GM13976 (cell line): ENCODE measurements around the gene UNC5A.

Experiments
- DNase-seq: peaks from one replicate; pipeline ENCODE4 v3.0.0; 2012; ENCODE audit warnings: low spot score
- in situ Hi-C: fragments of 300-500 bp; cut with MboI; formaldehyde crosslinking; loops from one replicate; pipeline ENCODE4 v1.12.0; 2022; ENCODE audit warnings: low sequenced_read_pairs, mixed read lengths, inconsistent platforms; ENCODE audit not compliant: unreplicated experiment
- TF ChIP-seq, protein P1 (sequence below): IDR thresholded peaks from 2 replicates; pipeline ENCODE4 v1.5.1; 2012; ENCODE audit warnings: borderline replicate concordance, mild to moderate bottlenecking; ENCODE audit not compliant: insufficient read depth; ENCODE audit errors: extremely low read depth, missing control alignments, control extremely low read depth

The UNC5A gene

DNA sequence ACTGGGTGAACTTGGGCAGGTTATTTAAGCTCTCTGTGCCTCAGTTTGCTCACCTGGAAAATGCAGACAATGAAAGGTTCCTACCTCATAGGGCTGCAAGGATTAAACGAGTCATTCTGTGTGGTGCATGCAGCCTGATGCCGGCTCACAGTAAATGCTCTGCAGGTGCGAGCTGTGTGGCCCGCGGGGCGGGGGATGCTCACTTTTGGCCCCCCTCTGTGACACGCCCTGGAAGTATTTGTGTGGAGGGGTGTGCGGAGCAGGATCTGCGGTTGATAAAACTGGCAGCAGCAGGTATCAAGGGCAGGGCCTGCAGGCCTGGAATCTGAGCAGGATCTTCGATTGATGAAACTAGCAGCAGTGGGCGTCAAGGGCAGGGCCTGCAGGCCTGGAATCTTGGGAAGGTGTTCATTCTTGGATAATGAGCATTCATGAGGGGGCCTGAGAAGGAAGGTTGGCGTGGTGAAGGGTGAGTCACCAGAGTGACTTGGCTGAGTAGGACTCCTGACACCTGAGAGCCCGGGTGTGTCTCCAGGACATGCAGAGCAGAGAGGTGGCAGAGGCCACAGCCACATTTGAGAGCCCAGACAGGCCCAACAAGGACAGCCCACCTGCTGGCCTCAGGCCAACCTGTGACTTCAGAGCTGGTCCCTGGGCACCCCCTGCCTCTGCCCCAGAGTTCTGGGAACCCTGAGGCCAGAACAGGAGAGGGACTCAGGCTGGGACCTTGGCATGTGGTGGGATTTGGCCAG lies 11.9 kb downstream of the UNC5A start:
- DNase-seq: no peak
- TF ChIP-seq, protein P1, sequence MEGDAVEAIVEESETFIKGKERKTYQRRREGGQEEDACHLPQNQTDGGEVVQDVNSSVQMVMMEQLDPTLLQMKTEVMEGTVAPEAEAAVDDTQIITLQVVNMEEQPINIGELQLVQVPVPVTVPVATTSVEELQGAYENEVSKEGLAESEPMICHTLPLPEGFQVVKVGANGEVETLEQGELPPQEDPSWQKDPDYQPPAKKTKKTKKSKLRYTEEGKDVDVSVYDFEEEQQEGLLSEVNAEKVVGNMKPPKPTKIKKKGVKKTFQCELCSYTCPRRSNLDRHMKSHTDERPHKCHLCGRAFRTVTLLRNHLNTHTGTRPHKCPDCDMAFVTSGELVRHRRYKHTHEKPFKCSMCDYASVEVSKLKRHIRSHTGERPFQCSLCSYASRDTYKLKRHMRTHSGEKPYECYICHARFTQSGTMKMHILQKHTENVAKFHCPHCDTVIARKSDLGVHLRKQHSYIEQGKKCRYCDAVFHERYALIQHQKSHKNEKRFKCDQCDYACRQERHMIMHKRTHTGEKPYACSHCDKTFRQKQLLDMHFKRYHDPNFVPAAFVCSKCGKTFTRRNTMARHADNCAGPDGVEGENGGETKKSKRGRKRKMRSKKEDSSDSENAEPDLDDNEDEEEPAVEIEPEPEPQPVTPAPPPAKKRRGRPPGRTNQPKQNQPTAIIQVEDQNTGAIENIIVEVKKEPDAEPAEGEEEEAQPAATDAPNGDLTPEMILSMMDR: no peak
- in situ Hi-C loops: no loop called here

DNA sequence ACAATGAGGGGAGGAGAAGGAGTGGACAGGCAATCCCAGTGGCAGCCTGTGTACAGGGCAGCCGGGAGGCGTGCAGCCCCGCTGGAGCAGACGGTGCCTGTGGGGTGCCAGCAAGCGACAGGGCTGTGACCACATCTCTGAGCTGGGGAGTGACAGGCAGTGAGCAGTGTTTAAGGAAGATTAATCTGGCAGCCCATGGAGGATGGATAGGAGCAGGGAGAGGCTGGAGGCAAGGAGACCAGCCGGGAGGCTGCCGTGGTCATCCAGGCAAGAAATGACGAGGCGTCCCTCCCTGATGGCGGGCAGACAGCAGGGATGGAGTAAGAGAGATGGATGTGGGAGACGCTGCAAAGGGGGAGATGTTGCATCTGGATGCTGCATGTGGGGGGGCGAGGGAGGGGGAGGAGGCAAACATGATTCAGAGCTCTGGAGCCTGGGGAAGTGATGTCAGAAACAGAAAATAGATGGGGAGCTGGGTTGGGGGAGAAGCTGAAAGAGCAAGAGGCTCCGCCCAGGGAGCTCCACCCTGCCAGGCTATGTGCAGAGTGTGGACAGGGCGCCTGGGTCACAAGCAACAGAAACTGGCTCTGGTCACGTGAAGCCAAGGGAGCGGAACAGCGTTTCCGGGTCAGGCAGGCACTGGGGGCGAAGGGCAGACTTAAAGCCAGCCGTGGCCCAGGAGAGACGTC lies 12.6 kb downstream of the UNC5A start:
- TF ChIP-seq, protein P1: no peak
- in situ Hi-C loops: no loop called here
- no peak for DNase-seq

DNA sequence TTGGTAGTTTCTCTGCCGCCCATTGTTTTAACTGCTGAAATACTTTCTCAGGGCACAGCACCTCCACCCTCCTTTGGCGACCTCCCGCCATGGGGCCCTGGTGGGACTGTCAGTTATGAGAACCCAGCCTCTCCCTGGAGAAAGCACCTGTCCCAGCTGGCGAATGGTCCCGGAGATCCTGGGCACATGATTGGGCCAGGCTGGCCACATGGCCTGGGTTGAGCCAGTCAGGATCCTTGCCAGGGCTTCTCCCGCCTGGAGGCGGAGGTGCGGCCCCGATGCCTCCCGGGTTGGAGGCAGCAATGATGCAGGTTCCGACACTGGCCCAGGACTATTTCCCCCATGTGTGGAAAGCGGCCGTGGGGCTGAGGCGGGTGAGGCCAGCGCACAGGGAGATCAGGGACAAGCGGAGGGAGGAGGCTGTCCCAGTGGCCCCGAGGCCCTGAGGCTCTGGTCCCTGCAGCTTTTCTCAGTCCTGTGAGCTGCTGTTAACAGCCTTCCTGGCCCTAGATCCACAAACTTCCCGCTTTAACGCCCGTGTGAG lies 13.6 kb downstream of the UNC5A start:
- in situ Hi-C loops: no loop called here
- TF ChIP-seq, protein P1: no peak
- DNase-seq: no peak

DNA sequence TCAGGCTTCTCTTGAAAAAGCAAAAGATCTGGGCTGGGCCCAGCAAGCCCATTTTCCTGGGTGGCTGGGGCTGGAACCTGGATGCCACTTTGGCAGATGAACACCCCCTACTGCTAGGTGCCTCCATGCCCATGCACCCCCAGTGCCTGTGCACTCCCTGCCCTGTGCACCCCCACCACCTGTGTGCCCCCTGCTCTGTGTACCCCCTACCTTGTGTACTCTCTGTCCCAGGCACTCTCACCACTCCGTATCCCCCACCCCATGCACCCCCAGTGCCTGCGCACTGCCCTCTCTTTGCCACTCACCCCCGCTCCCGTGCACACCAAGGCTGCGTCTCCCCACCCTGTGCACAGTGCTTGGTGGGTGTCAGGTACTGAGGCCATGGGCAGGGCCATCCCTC lies 14.2 kb downstream of the UNC5A start:
- TF ChIP-seq, protein P1: no peak
- in situ Hi-C loops: no loop called here

DNA sequence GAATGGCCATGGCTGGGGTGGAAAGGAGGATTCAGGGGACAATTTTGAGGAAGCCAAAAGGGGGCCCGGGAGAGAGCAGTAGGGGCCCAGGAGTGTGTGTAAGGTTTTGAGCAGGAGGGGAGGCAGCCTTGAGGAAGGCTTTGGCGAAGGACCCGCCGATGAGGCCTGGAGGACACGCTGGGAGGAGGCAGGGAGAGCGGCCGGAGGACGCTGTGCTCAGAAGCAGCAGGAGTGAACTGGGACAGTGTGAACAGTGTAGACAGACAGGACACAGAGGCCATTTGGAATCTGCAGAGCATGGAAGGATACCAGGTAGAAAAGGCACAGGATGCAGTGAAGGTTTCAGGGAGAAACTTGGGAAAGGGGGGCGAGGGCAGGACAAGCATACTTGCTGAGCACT lies 14.9 kb downstream of the UNC5A start:
- TF ChIP-seq, protein P1: no peak
- in situ Hi-C loops: no loop called here
- DNase-seq: no peak

More for the DNA sequence above, 14.2 kb downstream of the UNC5A start:
- no peak for DNase-seq

DNA sequence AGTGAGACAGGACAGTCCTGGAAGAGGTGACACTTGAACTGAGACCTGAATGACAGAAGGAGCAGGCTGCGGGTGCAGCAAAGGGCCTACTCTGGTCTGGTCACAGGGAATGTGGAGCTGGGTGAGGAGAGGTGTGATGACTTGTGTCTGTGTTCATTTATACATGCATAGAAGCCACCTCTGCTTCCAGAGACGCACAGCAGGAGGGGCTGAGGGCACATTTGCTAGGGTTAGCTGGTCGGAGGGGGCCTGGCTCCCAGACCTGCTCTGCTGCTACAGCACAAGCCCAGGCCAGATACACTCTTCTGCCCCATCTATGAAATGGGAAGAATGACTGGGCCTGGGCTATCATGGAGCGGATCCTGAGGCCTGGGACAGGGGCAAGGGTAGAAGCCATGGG lies 15.6 kb downstream of the UNC5A start:
- in situ Hi-C loops: no loop called here
- no peak for DNase-seq
- TF ChIP-seq, protein P1: no peak
